Activated CD8-positive, alpha-beta T cell treated with anti-CD3 and anti-CD28 coated beads, Interleukin-2, amount 10 ng/mL, durations not matched to agents 7 days and 5 days (primary cell): Measurements from ENCODE around the gene SHROOM2. TPM values are rescaled to one million over a fixed set of nuclear protein-coding genes. Genes with fewer than 3 reads are reported as not detected.

Source experiments
- ATAC-seq: fragments of 150-1000 bp; cut with Tn5 transposase; one replicate; pipeline ENCODE4 v1.10.0; 2021; ENCODE audit warnings: moderate library complexity
- CTCF ChIA-PET: fragments of 350-600 bp; sonication (Branson Sonifier 250); formaldehyde crosslinking; loops from one replicate; lab custom pipeline; 2021; ENCODE audit warnings: antibody characterized with exemption; lab: Charles Lee
- POLR2A ChIA-PET: fragments of 350-600 bp; sonication (Branson Sonifier 250); formaldehyde crosslinking; loops from one replicate; lab custom pipeline; 2021; ENCODE audit warnings: antibody characterized with exemption; lab: Charles Lee
- DNase-seq: peaks from one replicate; pipeline ENCODE4 v3.0.0-alpha.2; 2020
- H3K27ac Mint-ChIP-seq: one replicate; pipeline ENCODE4 v1.8.0; 2021; ENCODE audit warnings: mild to moderate bottlenecking, mixed read lengths
- H3K27me3 Mint-ChIP-seq: one replicate; pipeline ENCODE4 v1.8.0; 2021; ENCODE audit warnings: low read depth, mixed read lengths
- H3K36me3 Mint-ChIP-seq: one replicate; pipeline ENCODE4 v1.8.0; 2021; ENCODE audit warnings: low read depth, mixed read lengths
- H3K4me1 Mint-ChIP-seq: one replicate; pipeline ENCODE4 v1.8.0; 2021; ENCODE audit warnings: low read depth, mixed read lengths
- H3K4me3 Mint-ChIP-seq: one replicate; pipeline ENCODE4 v1.8.0; 2021; ENCODE audit warnings: mild to moderate bottlenecking, mixed read lengths
- H3K9me3 Mint-ChIP-seq: one replicate; pipeline ENCODE4 v1.8.0; 2022; ENCODE audit warnings: mixed read lengths; ENCODE audit not compliant: insufficient read depth
- total RNA-seq, 2 experiments: library from RNA; stranded (reverse); gene quantifications; one replicate each; pipeline ENCODE4 v1.2.3, GENCODE V29; 2021

SHROOM2 gene
- total RNA-seq, 2 experiments from 2014 or later, result not detected

GRCh38 chrX:9947131-9947794, 161.0 kb downstream of the SHROOM2 start:
- peaks cover 13% of the 10 kb centered on the region for H3K4me1 Mint-ChIP-seq

GRCh38 chrX:9948406-9948805, 162.2 kb downstream of the SHROOM2 start:
- H3K27ac Mint-ChIP-seq, result no peak overlapping the region
- H3K36me3 Mint-ChIP-seq, result no peaks in the 10 kb centered on the region
- H3K4me1 Mint-ChIP-seq, result peaks cover 4% of the 10 kb centered on the region
- ChIA-PET CTCF (no interaction called here), POLR2A (no interaction called here)
- no peak for ATAC-seq
- no peak overlapping the region for H3K4me3 Mint-ChIP-seq
- DNase-seq, result no peak
- H3K27me3 Mint-ChIP-seq, result peaks cover 34% of the 10 kb centered on the region
- no peaks in the 10 kb centered on the region for H3K9me3 Mint-ChIP-seq

More at GRCh38 chrX:9947131-9947794, 161.0 kb downstream of the SHROOM2 start:
- Mint-ChIP-seq H3K27me3 (peaks cover 37% of the 10 kb centered on the region), H3K27ac (no peak overlapping the region), H3K4me3 (no peak overlapping the region), H3K9me3 (no peaks in the 10 kb centered on the region), H3K36me3 (no peaks in the 10 kb centered on the region)
- ATAC-seq (no peak), DNase-seq (no peak)
- POLR2A ChIA-PET, result no interaction called here
- CTCF ChIA-PET, result no interaction called here

GRCh38 chrX:9952300-9952699, 166.1 kb downstream of the SHROOM2 start:
- ATAC-seq, result no peak
- ChIA-PET CTCF (no interaction called here), POLR2A (no interaction called here)
- no peak for DNase-seq
- Mint-ChIP-seq H3K36me3 (no peaks in the 10 kb centered on the region), H3K27ac (no peak overlapping the region), H3K4me1 (peaks cover 3% of the 10 kb centered on the region), H3K27me3 (peaks cover 35% of the 10 kb centered on the region), H3K9me3 (no peaks in the 10 kb centered on the region), H3K4me3 (no peak overlapping the region)

GRCh38 chrX:9953396-9953795, 167.2 kb downstream of the SHROOM2 start:
- Mint-ChIP-seq H3K4me3 (no peak overlapping the region), H3K36me3 (no peaks in the 10 kb centered on the region), H3K9me3 (no peaks in the 10 kb centered on the region), H3K27ac (no peak overlapping the region), H3K4me1 (peaks cover 3% of the 10 kb centered on the region), H3K27me3 (peaks cover 29% of the 10 kb centered on the region)
- DNase-seq (no peak), ATAC-seq (no peak)
- ChIA-PET CTCF (no interaction called here), POLR2A (no interaction called here)

- ChIA-PET POLR2A (no interaction called here), CTCF (no interaction called here)
- ATAC-seq (no peak), DNase-seq (no peak)
- H3K36me3 Mint-ChIP-seq, result no peaks in the 10 kb centered on the region
- H3K9me3 Mint-ChIP-seq, result no peaks in the 10 kb centered on the region
- peaks cover 22% of the 10 kb centered on the region for H3K27me3 Mint-ChIP-seq
- H3K27ac Mint-ChIP-seq, result no peak overlapping the region
- H3K4me1 Mint-ChIP-seq, result peaks cover 3% of the 10 kb centered on the region
- H3K4me3 Mint-ChIP-seq, result no peak overlapping the region
These were observed 169.3 kb downstream of the SHROOM2 start for GRCh38 chrX:9955506-9955905.

GRCh38 chrX:9957743-9958142, 171.5 kb downstream of the SHROOM2 start:
- H3K4me3 Mint-ChIP-seq, result no peak overlapping the region
- POLR2A ChIA-PET, result no interaction called here
- H3K4me1 Mint-ChIP-seq, result no peaks in the 10 kb centered on the region
- no peak overlapping the region for H3K27ac Mint-ChIP-seq
- H3K9me3 Mint-ChIP-seq, result no peaks in the 10 kb centered on the region
- no peak for ATAC-seq
- H3K36me3 Mint-ChIP-seq, result no peaks in the 10 kb centered on the region
- no peak for DNase-seq
- H3K27me3 Mint-ChIP-seq, result peaks cover 17% of the 10 kb centered on the region
- CTCF ChIA-PET, result no interaction called here

- DNase-seq, result no peak
- ChIA-PET POLR2A (no interaction called here), CTCF (no interaction called here)
- H3K27me3 Mint-ChIP-seq, result peaks cover 17% of the 10 kb centered on the region
- ATAC-seq, result no peak
- H3K4me1 Mint-ChIP-seq, result no peaks in the 10 kb centered on the region
- no peak overlapping the region for H3K4me3 Mint-ChIP-seq
- H3K9me3 Mint-ChIP-seq, result no peaks in the 10 kb centered on the region
- no peaks in the 10 kb centered on the region for H3K36me3 Mint-ChIP-seq
- no peak overlapping the region for H3K27ac Mint-ChIP-seq
These were observed 172.0 kb downstream of the SHROOM2 start for GRCh38 chrX:9958183-9958582.

- no peaks in the 10 kb centered on the region for H3K4me1 Mint-ChIP-seq
- DNase-seq, result no peak
- no peaks in the 10 kb centered on the region for H3K9me3 Mint-ChIP-seq
- ChIA-PET POLR2A (no interaction called here), CTCF (no interaction called here)
- no peak overlapping the region for H3K4me3 Mint-ChIP-seq
- ATAC-seq, result no peak
- no peaks in the 10 kb centered on the region for H3K36me3 Mint-ChIP-seq
- H3K27me3 Mint-ChIP-seq, result peaks cover 10% of the 10 kb centered on the region
- H3K27ac Mint-ChIP-seq, result no peak overlapping the region
These were observed 175.5 kb downstream of the SHROOM2 start for GRCh38 chrX:9961750-9962149.

GRCh38 chrX:9966775-9967408, 180.7 kb downstream of the SHROOM2 start, which contains the start of gene CLDN34:
CLDN34 (plus strand) TSS chrX:9967358; CDS start chrX:9967358, 0 bp downstream.
- Mint-ChIP-seq H3K4me1 (no peaks in the 10 kb centered on the region), H3K27ac (no peak within 1 kb of the TSS), H3K36me3 (no peaks in the 10 kb centered on the region), H3K27me3 (peaks cover 5% of the 10 kb centered on the region), H3K9me3 (no peaks in the 10 kb centered on the region), H3K4me3 (no peak within 1 kb of the TSS)
- no peak for ATAC-seq
- POLR2A ChIA-PET, result no interaction called here
- DNase-seq, result no peak
- CTCF ChIA-PET, result no interaction called here

- H3K4me1 Mint-ChIP-seq, result no peaks in the 10 kb centered on the region
- no peak overlapping the region for H3K4me3 Mint-ChIP-seq
- DNase-seq (no peak), ATAC-seq (no peak)
- no peak overlapping the region for H3K27ac Mint-ChIP-seq
- no peaks in the 10 kb centered on the region for H3K36me3 Mint-ChIP-seq
- POLR2A ChIA-PET, result no interaction called here
- CTCF ChIA-PET, result interaction anchor here (1.7 kb wide), 1 partner anchor 142 kb away, joined by 4 read pairs; no protein-coding TSS in a partner anchor
- H3K9me3 Mint-ChIP-seq, result no peaks in the 10 kb centered on the region
- H3K27me3 Mint-ChIP-seq, result peaks cover 4% of the 10 kb centered on the region
These were observed 191.4 kb downstream of the SHROOM2 start for GRCh38 chrX:9977635-9978034.

GRCh38 chrX:9980401-9980800, 194.2 kb downstream of the SHROOM2 start:
- peaks cover 1% of the 10 kb centered on the region for H3K27me3 Mint-ChIP-seq
- ATAC-seq (no peak), DNase-seq (no peak)
- H3K36me3 Mint-ChIP-seq, result no peaks in the 10 kb centered on the region
- no peak overlapping the region for H3K27ac Mint-ChIP-seq
- no peaks in the 10 kb centered on the region for H3K9me3 Mint-ChIP-seq
- H3K4me1 Mint-ChIP-seq, result no peaks in the 10 kb centered on the region
- ChIA-PET CTCF (no interaction called here), POLR2A (no interaction called here)
- no peak overlapping the region for H3K4me3 Mint-ChIP-seq

- ChIA-PET POLR2A (no interaction called here), CTCF (no interaction called here)
- Mint-ChIP-seq H3K9me3 (no peaks in the 10 kb centered on the region), H3K4me3 (no peak overlapping the region), H3K4me1 (no peaks in the 10 kb centered on the region), H3K27me3 (peaks cover 1% of the 10 kb centered on the region), H3K36me3 (no peaks in the 10 kb centered on the region), H3K27ac (no peak overlapping the region)
- ATAC-seq, result no peak
- DNase-seq, result no peak
These were observed 194.7 kb downstream of the SHROOM2 start for GRCh38 chrX:9980927-9981326.
